PC-3 (cell line): ENCODE measurements around the gene CEP131. TPM values are rescaled to one million over a fixed set of nuclear protein-coding genes. Genes with fewer than 3 reads are reported as not detected.

Experiments
- ATAC-seq: fragments of 200-7000 bp; cut with Tn5 transposase; 2 replicates; pipeline ENCODE4 v1.9.1; 2020; ENCODE audit warnings: mild to moderate bottlenecking, moderate library complexity
- BruUV-seq: library from RNA; stranded (reverse); fragments of 400-500 nt; replicated peaks from 2 replicates; lab custom pipeline; 2021; lab: Mats Ljungman, UMichigan
- CTCF ChIA-PET: fragments of 300-600 bp; sonication (Branson Sonifier 250); formaldehyde crosslinking; loops from one replicate; lab custom pipeline; 2022; ENCODE audit warnings: antibody characterized with exemption; lab: Charles Lee
- POLR2A ChIA-PET: fragments of 300-600 bp; sonication (Branson Sonifier 250); formaldehyde crosslinking; loops from one replicate; lab custom pipeline; 2022; ENCODE audit warnings: antibody characterized with exemption; ENCODE audit not compliant: unreplicated experiment; lab: Charles Lee
- DNase-seq: peaks from one replicate; pipeline ENCODE4 v3.0.0-alpha.2; 2015
- H2AFZ ChIP-seq: fragments of 300-600 bp; sonication (generic); 2 replicates; pipeline ENCODE4 v1.6.0; 2016; ENCODE audit warnings: antibody characterized with exemption, low read length
- H3F3A ChIP-seq: fragments of 300-600 bp; sonication (generic); one replicate; pipeline ENCODE4 v1.6.0; 2017; ENCODE audit warnings: antibody characterized with exemption, low read length, control low read depth, mild to moderate bottlenecking; ENCODE audit not compliant: unreplicated experiment
- H3K27ac ChIP-seq: fragments of 300-600 bp; sonication (generic); 2 replicates; pipeline ENCODE4 v1.5.1; 2016; ENCODE audit warnings: mild to moderate bottlenecking, low read length
- H3K27me3 ChIP-seq: fragments of 300-600 bp; sonication (generic); 2 replicates; pipeline ENCODE4 v1.6.1; 2016; ENCODE audit warnings: low read length, mixed read lengths
- H3K36me3 ChIP-seq: fragments of 300-600 bp; sonication (generic); 2 replicates; pipeline ENCODE4 v1.6.1; 2016; ENCODE audit warnings: low read depth, mixed run types, low read length, mixed read lengths
- H3K4me1 ChIP-seq: fragments of 300-600 bp; sonication (generic); 2 replicates; pipeline ENCODE4 v1.5.1; 2016; ENCODE audit warnings: low read length; ENCODE audit not compliant: insufficient read depth
- H3K4me2 ChIP-seq: fragments of 300-600 bp; sonication (generic); 2 replicates; pipeline ENCODE4 v1.6.0; 2016; ENCODE audit warnings: low read length
- H3K4me3 ChIP-seq: fragments of 300-600 bp; sonication (generic); 2 replicates; pipeline ENCODE4 v1.5.1; 2016; ENCODE audit warnings: mild to moderate bottlenecking, low read length, mixed read lengths
- H3K79me2 ChIP-seq: fragments of 300-600 bp; sonication (generic); 2 replicates; pipeline ENCODE4 v1.6.1; 2017; ENCODE audit warnings: low read length, mixed read lengths
- H3K9ac ChIP-seq: fragments of 300-600 bp; sonication (generic); 2 replicates; pipeline ENCODE4 v1.6.0; 2016; ENCODE audit warnings: mild to moderate bottlenecking, low read length
- H3K9me2 ChIP-seq: fragments of 300-600 bp; sonication (generic); replicated peaks from 2 replicates; pipeline ENCODE4 v1.6.1; 2016; ENCODE audit warnings: mixed run types, low read length, mixed read lengths
- H3K9me3 ChIP-seq: fragments of 300-600 bp; sonication (generic); 2 replicates; pipeline ENCODE4 v1.6.1; 2016; ENCODE audit warnings: low read length, mixed read lengths
- H4K20me1 ChIP-seq: fragments of 300-600 bp; sonication (generic); 2 replicates; pipeline ENCODE4 v1.6.1; 2016; ENCODE audit warnings: low read length, mixed read lengths
- CTCF ChIP-seq: fragments of 300-600 bp; sonication (generic); conservative IDR thresholded peaks from 2 replicates; pipeline ENCODE4 v1.5.1; 2017; ENCODE audit warnings: antibody characterized with exemption, low read depth, mild to moderate bottlenecking, low read length
- EZH2 ChIP-seq: fragments of 300-600 bp; sonication (generic); IDR thresholded peaks from one replicate; pipeline ENCODE4 v1.6.1; 2017; ENCODE audit warnings: antibody characterized with exemption, mild to moderate bottlenecking, low read length; ENCODE audit not compliant: unreplicated experiment
- EZH2phosphoT487 ChIP-seq: fragments of 300-600 bp; sonication (generic); IDR thresholded peaks from 2 replicates; pipeline ENCODE4 v1.6.1; 2018; ENCODE audit warnings: mild to moderate bottlenecking, antibody characterized with exemption, low read length, borderline replicate concordance
- intact Hi-C: fragments of 100-400 bp; cut with micrococcal nuclease; formaldehyde crosslinking; loops from 2 replicates; pipeline ENCODE4 v1.9.0; 2023
- total RNA-seq: library from RNA; depleted of rRNA; stranded (reverse); fragments of >200 nt; gene quantifications from 2 replicates; pipeline ENCODE4 v1.2.3, GENCODE V29; 2014

Gene CEP131
- total RNA-seq, 1 experiment from 2014 or later, result 32.1 TPM

- no TSS peak for BruUV-seq
- no peaks in the 10 kb centered on the region for H3K9me3 ChIP-seq
- peak; percentile 65 for ATAC-seq
- TF ChIP-seq CTCF, result no peak
- no peak for TF ChIP-seq EZH2phosphoT487
- no peak for TF ChIP-seq EZH2
- H3K79me2 ChIP-seq, result no peaks in the 10 kb centered on the region
- intact Hi-C loops, result loop anchor here (10.0 kb wide), 1 partner anchor 138 kb away; the partner anchor contains the start of gene BAHCC1
- peaks cover 6% of the 10 kb centered on the region for H3K36me3 ChIP-seq
- no peak overlapping the region for H3K4me3 ChIP-seq
- no peaks in the 10 kb centered on the region for H3K9me2 ChIP-seq
- H4K20me1 ChIP-seq, result no peaks in the 10 kb centered on the region
- H3K27ac ChIP-seq, result peak overlapping the region; percentile 17; the same call in 1 of the 2 replicates
- no peak overlapping the region for H3K9ac ChIP-seq
- no peak overlapping the region for H2AFZ ChIP-seq
- H3K4me2 ChIP-seq, result no peak overlapping the region
- H3K27me3 ChIP-seq, result no peaks in the 10 kb centered on the region
- DNase-seq, result peak; percentile 23
- ChIA-PET CTCF (no interaction called here), POLR2A (interaction anchor here (0.6 kb wide), 2 partner anchors 15 to 108 kb away, joined by 3 to 4 read pairs; no protein-coding TSS in a partner anchor)
- no peaks in the 10 kb centered on the region for H3F3A ChIP-seq
- H3K4me1 ChIP-seq, result 0 out of 2 replicates have a peak, but pooled peaks cover 3% of the 10 kb centered on the region
Measured at GRCh38 chr17:81256616-81257015, 33.9 kb upstream of the CEP131 start.

GRCh38 chr17:81254955-81255717 is 32.4 kb upstream of the CEP131 start:
- intact Hi-C loops, result loop anchor here (2.0 to 10.0 kb wide), 2 partner anchors 140 to 230 kb away; partner anchors contain the start of gene BAHCC1
- 0 out of 2 replicates have a peak, but pooled peaks cover 3% of the 10 kb centered on the region for H3K4me1 ChIP-seq
- ChIA-PET POLR2A (interaction anchor here (0.5 to 0.6 kb wide), 2 partner anchors 40 to 143 kb away, joined by 4 to 10 read pairs; partner anchors contain the start of gene SLC38A10), CTCF (interaction anchor here (0.6 to 1.2 kb wide), 6 partner anchors 71 to 1035 kb away, joined by 3 to 6 read pairs (median 3); partner anchors contain the start of genes BAHCC1 and SGSH)
- H3K79me2 ChIP-seq, result no peaks in the 10 kb centered on the region
- no peaks in the 10 kb centered on the region for H4K20me1 ChIP-seq
- H3K27me3 ChIP-seq, result no peaks in the 10 kb centered on the region
- peaks cover 6% of the 10 kb centered on the region for H3K36me3 ChIP-seq
- no peaks in the 10 kb centered on the region for H3K9me2 ChIP-seq
- no peak overlapping the region for H3K4me3 ChIP-seq
- no TSS peak for BruUV-seq
- H3K9me3 ChIP-seq, result no peaks in the 10 kb centered on the region
- H3K27ac ChIP-seq, result no peak overlapping the region
- H3K4me2 ChIP-seq, result no peak overlapping the region
- no peak overlapping the region for H2AFZ ChIP-seq
- H3F3A ChIP-seq, result no peaks in the 10 kb centered on the region
- no peak for TF ChIP-seq EZH2
- peak; percentile 64 for TF ChIP-seq CTCF
- TF ChIP-seq EZH2phosphoT487, result no peak
- H3K9ac ChIP-seq, result no peak overlapping the region
- peak; percentile 88 for ATAC-seq
- DNase-seq, result peak; percentile 77
